Mesothelial cell of epicardium (in vitro differentiated cells): Measurements from ENCODE around the gene DBX1. TPM values are rescaled to one million over a fixed set of nuclear protein-coding genes. Genes with fewer than 3 reads are reported as not detected.
"Not testable (repeated sequence)": the region's sequence is repeated elsewhere in the genome, so short reads cannot be mapped to it uniquely, and the experiment has no call there.

Experiments
- DNase-seq, 2 experiments: peaks; one replicate each; pipeline ENCODE4 v3.0.0; 2021; ENCODE audit warnings: low spot score in 2 of 2; ENCODE audit not compliant: unreplicated experiment in 2 of 2
- H3K27ac Mint-ChIP-seq: 2 replicates; pipeline ENCODE4 v1.8.0; 2021; ENCODE audit warnings: mixed read lengths
- H3K27me3 Mint-ChIP-seq: 2 replicates; pipeline ENCODE4 v1.8.0; 2021; ENCODE audit warnings: low read depth, mixed read lengths
- H3K36me3 Mint-ChIP-seq: 2 replicates; pipeline ENCODE4 v1.8.0; 2021; ENCODE audit warnings: mixed read lengths
- H3K4me1 Mint-ChIP-seq: 2 replicates; pipeline ENCODE4 v1.8.0; 2021; ENCODE audit warnings: mixed read lengths
- H3K4me3 Mint-ChIP-seq: 2 replicates; pipeline ENCODE4 v1.8.0; 2021; ENCODE audit warnings: mild to moderate bottlenecking, moderate library complexity, mixed read lengths
- H3K9me3 Mint-ChIP-seq: 2 replicates; pipeline ENCODE4 v1.8.0; 2021; ENCODE audit warnings: mixed read lengths
- total RNA-seq: library from RNA; stranded (reverse); gene quantifications from 3 replicates; pipeline ENCODE4 v1.2.1, GENCODE V29; 2021
- TF ChIP-seq, protein P1 (sequence below): fragments of 200-600 bp; sonication (generic); IDR thresholded peaks from one replicate; pipeline ENCODE4 v1.5.0; 2021; ENCODE audit warnings: antibody characterized with exemption; ENCODE audit not compliant: unreplicated experiment

DBX1 gene
- total RNA-seq, 1 donor from 2014 or later: not detected

DNA sequence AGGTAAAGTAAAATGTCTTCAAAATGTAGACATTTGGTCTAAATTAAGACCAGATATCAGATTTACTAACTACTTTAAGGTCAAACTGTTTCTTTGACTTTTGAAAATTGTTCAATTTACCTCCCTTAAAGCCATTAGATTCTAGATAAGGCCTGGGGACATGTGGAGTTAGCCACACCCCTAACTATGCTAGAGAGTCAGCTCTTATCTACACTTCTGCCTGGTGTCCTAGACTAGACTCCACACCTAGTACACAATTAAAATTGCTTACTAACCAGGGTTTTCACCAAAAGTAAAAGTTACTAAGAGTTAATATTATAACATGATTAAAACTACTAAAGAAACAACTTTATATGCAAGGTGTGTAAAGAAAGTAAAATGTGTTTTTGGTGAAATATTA is 43.6 kb upstream of the DBX1 start:
- TF ChIP-seq, protein P1, sequence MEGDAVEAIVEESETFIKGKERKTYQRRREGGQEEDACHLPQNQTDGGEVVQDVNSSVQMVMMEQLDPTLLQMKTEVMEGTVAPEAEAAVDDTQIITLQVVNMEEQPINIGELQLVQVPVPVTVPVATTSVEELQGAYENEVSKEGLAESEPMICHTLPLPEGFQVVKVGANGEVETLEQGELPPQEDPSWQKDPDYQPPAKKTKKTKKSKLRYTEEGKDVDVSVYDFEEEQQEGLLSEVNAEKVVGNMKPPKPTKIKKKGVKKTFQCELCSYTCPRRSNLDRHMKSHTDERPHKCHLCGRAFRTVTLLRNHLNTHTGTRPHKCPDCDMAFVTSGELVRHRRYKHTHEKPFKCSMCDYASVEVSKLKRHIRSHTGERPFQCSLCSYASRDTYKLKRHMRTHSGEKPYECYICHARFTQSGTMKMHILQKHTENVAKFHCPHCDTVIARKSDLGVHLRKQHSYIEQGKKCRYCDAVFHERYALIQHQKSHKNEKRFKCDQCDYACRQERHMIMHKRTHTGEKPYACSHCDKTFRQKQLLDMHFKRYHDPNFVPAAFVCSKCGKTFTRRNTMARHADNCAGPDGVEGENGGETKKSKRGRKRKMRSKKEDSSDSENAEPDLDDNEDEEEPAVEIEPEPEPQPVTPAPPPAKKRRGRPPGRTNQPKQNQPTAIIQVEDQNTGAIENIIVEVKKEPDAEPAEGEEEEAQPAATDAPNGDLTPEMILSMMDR: no peak
- no peak overlapping the region for H3K27ac Mint-ChIP-seq
- no peak for DNase-seq
- H3K4me3 Mint-ChIP-seq: no peak overlapping the region
- peaks cover 6% of the 10 kb centered on the region for H3K4me1 Mint-ChIP-seq
- H3K36me3 Mint-ChIP-seq: no peaks in the 10 kb centered on the region
- H3K27me3 Mint-ChIP-seq: peaks cover 38% of the 10 kb centered on the region
- H3K9me3 Mint-ChIP-seq: no peaks in the 10 kb centered on the region

DNA sequence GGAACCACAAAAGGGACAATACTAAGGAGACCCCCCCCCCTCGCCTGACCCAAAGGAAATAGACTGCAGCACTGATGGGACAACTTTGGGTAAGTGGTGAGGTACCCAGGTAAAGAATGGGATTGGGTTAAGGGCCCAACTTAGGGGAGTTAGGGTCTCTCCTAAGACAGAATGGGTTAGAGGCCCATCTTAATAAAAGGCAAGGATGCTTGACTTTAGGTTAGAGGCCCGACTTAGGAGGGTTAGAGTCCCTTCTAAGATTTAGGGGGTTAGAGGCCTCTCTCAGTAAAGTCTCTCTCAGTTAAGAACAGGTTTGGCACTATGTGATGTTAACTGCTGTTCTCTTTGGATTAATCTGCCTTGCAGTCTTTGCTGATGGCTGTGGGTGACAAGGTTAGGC is 41.0 kb upstream of the DBX1 start:
- Mint-ChIP-seq H3K36me3 (no peaks in the 10 kb centered on the region), H3K9me3 (no peaks in the 10 kb centered on the region), H3K27me3 (peaks cover 12% of the 10 kb centered on the region), H3K4me3 (no peak overlapping the region), H3K27ac (no peak overlapping the region), H3K4me1 (no peaks in the 10 kb centered on the region)
- TF ChIP-seq, protein P1: no peak
- no peak for DNase-seq

DNA sequence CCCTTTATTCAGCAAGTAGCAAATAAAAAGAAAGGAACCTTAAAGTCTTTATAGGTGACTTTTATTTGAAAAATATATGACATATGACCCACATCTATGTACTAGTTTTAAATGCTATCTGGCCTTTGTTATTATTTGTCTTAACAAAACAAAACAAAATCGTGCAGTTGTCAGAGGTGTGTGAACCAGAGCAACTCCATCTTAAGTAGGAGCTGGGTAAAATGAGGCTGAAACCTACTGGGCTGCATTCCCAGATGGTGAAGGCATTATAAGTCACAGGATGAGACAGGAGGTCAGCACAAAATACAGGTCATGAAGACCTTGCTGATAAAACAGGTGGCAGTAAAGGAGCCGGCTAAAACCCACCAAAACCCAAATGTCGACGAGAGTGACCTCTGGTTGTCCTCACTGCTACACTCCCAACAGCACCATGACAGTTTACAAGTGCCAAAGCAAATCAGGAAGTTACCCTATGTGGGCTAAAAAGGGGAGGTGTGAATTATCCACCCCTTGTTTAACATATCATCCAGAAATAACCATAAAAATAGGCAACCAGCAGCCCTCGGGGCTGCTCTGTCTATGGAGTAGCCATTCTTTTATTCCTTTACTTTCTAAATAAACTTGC is 40.2 kb upstream of the DBX1 start:
- not testable (repeated sequence) for H3K4me1 Mint-ChIP-seq, H3K9me3 Mint-ChIP-seq, H3K4me3 Mint-ChIP-seq, H3K27ac Mint-ChIP-seq, H3K27me3 Mint-ChIP-seq, H3K36me3 Mint-ChIP-seq, DNase-seq

DNA sequence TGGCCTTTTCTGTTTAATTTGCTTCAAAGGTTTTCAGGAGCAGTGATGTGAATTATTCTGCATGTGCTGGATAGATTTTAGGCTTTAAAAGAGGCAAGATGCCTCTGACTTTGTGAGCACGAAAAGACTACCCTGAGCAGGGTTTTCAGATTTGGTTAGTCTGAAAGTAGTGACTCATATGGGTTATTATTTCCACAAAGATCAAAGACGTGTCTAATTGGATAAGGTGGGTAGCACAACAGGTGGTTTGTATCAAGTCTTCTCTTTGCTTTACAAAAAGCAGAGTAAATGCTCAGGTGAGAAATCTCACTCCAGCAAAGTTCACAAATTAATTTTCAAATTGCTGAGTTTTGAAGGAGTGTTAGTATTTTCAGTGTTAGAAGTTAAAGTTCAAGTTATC is 37.6 kb upstream of the DBX1 start:
- TF ChIP-seq, protein P1: no peak
- no peaks in the 10 kb centered on the region for H3K9me3 Mint-ChIP-seq
- H3K36me3 Mint-ChIP-seq: no peaks in the 10 kb centered on the region
- no peak for DNase-seq
- no peaks in the 10 kb centered on the region for H3K4me1 Mint-ChIP-seq
- no peak overlapping the region for H3K27ac Mint-ChIP-seq
- H3K4me3 Mint-ChIP-seq: no peak overlapping the region
- peaks cover 3% of the 10 kb centered on the region for H3K27me3 Mint-ChIP-seq

DNA sequence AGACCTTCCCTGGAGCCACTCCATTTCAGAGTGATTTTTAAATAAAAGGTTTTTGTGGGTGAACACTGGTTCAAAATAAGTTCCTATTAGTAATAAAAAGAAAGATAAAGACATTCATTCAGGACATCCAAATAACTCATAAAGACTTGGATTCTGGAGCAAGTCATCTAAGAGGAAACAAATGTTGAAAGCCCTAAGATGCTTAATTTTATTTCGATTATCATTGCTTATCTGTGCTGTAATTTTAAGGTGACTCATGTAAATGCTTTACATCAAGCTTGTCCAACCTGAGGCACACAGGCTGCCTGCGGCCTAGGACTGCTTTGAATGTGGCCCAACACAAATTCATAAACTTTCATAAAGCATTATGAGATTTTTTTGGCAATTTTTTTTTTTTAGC is 34.2 kb upstream of the DBX1 start:
- H3K27me3 Mint-ChIP-seq: no peaks in the 10 kb centered on the region
- H3K9me3 Mint-ChIP-seq: no peaks in the 10 kb centered on the region
- TF ChIP-seq, protein P1: no peak
- no peak overlapping the region for H3K27ac Mint-ChIP-seq
- no peak overlapping the region for H3K4me3 Mint-ChIP-seq
- peaks cover 4% of the 10 kb centered on the region for H3K4me1 Mint-ChIP-seq
- no peaks in the 10 kb centered on the region for H3K36me3 Mint-ChIP-seq
- DNase-seq: no peak

DNA sequence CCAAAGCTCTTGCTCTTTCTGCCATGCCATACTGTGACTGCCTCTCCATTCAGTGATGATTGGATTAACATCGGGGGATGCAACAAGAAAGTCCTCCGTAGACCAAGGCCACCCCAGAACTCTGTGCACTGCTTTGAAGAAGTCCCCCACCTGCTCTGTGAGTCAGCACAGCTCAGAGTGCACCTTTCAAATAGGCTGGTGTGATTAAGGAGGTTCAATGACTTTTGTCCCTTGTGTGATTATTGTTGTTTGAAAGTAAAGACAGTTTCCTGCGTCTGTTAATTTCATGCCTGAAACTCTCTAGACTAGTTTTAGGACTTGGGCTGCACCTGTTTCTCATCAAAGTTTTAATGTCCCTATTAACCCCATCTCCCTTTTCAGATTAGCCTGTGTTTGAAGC is 33.0 kb upstream of the DBX1 start:
- TF ChIP-seq, protein P1: no peak
- Mint-ChIP-seq H3K27me3 (no peaks in the 10 kb centered on the region), H3K4me3 (no peak overlapping the region), H3K9me3 (no peaks in the 10 kb centered on the region), H3K4me1 (peaks cover 4% of the 10 kb centered on the region), H3K27ac (no peak overlapping the region), H3K36me3 (no peaks in the 10 kb centered on the region)
- no peak for DNase-seq
